Frontal cortex (tissue), 4 donors: ENCODE measurements around the gene SDK2. TPM values are rescaled to one million over a fixed set of nuclear protein-coding genes. Genes with fewer than 3 reads are reported as not detected.

ENCODE experiments used
- DNase-seq, 2 donors: peaks; one replicate each; pipeline ENCODE4 v3.0.0; 2012; ENCODE audit warnings: low spot score in 2 of 2
- FAIRE-seq: peaks from 2 replicates; lab custom pipeline; 2012; peaks lifted over from hg19 to GRCh38; lab: Jason Lieb, UNC
- total RNA-seq: library from RNA; depleted of rRNA; stranded (reverse); fragments of >200 nt; gene quantifications from one replicate; pipeline ENCODE4 v1.2.3, GENCODE V29; 2014
- donor health status: control.
- donor health status: control.
- donor health status: control.

Gene SDK2
- total RNA-seq, 1 donor from 2014 or later: 6.9 TPM

DNA sequence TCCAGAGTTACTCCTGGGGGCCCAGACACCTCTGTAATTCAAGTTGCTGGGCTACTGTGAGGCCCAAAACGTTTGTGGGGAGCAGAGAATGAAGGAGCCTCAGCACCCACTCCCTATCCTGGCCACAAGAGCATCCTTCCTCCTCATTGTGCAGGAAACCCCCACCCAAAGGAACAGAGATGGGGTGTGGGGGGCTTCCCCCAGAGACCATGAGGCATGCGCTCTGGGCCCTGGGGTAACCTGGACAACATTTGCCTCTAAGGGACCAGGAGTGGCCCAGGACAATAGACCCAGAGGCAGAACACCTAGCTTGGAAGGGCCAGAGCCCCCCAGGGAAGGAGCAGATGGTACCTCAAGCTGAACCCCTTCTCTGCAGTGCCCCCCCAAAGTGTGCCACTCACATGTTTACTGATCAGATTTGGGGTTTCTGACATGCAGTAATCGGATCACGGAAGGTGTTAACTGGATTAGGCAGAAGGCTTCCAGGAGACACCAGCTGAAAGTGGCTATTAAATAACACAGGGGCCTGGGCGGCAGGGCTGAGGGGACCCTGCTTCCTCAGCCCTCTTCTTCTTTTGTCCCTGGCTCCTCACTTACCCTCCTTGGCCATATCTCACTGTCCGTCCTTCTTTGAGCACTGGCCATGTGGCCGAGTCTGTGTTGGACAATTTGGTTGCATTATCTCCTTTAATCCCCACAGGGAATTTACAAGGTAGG lies 50.8 kb downstream of the SDK2 start:
- FAIRE-seq (no peak), DNase-seq (no peak)

- FAIRE-seq (no peak), DNase-seq (no peak)
These were observed 51.7 kb downstream of the SDK2 start for GRCh38 chr17:73592501-73592961.

- no peak for DNase-seq
- FAIRE-seq: no peak
These were observed 52.2 kb downstream of the SDK2 start for GRCh38 chr17:73592079-73592415.

GRCh38 chr17:73591296-73592078 lies 52.8 kb downstream of the SDK2 start:
- no peak for FAIRE-seq

DNA sequence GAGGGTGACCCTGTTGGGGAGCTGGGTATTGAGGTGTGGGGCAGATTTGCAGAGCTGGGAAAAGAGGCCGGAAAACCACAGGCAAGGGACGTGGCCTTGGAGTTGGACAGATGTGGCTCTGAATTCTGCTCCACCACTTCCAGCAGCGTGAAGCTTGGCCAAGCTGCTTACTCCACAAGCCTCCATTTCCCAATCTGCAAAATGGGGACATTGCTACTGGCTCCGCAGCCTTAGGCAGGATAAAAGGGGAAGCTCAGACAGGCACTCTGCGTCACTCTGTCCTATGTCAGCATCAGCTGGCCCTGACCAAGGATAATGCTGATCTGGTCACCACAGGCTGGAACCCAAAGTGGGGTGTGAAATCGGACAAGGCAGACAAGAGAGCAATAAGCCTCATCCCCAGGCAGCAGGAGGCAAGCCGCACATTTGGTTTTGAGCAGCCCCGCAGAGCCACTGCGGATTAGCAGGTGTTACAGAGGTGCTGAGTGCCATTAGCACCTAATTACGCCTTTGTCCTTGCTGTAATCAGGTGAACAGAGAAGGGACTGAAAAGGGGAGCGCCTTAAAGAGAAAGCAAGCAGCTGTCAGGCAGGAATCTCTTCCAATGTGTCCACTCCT lies 54.8 kb downstream of the SDK2 start:
- no peak for DNase-seq
- no peak for FAIRE-seq

More at GRCh38 chr17:73591296-73592078, 52.8 kb downstream of the SDK2 start:
- DNase-seq: no peak

DNA sequence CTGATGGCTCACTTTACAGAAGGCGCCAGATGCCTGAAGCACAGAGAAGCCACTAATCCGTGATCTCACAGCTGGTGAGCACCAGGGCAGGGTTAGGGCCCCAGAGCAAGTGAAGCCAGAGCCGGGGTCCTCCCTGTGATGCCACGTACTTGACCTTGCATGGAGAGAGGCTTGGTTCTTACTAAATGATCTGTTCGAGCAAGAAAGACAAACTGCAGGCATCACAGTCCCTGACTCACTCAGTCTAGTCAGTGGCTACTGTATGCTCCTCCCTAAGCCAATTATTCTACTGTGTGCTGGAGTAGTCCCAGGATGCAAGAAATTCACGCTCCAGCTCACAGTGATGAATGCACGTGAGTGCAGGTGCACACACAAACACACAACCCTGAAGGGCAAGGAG lies 55.4 kb downstream of the SDK2 start:
- FAIRE-seq (no peak), DNase-seq (no peak)

DNA sequence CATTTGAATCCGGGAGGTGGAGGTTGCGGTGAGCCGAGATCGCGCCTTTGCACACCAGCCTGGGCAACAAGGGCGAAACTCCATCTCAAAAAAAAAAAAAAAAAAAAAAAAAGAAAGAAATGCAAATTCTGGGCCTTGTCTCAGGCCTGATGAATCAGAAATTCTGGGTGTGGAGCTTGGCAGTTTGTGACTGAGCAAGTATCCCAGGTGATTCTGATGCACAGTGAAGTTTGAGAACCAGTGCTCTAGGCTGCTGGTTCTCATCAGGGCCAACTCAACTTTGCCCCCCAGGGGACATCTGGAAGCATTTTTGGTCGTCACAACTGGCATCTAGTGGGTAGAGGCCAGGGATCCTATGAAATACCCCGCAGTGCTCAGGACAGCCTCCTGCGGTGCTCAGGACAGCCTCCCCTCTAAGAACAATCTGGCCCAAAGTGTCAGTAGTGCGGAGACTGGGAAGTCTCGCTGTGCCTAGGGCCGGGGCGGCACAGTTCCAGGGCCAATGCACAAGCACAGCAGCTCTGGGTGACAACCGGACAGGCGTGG lies 55.9 kb downstream of the SDK2 start:
- DNase-seq: no peak
- FAIRE-seq: no peak

GRCh38 chr17:73586921-73587602 lies 57.2 kb downstream of the SDK2 start:
- no peak for DNase-seq
- FAIRE-seq: no peak

- DNase-seq: no peak
- FAIRE-seq: no peak
These were observed 57.9 kb downstream of the SDK2 start for GRCh38 chr17:73586275-73586832.

DNA sequence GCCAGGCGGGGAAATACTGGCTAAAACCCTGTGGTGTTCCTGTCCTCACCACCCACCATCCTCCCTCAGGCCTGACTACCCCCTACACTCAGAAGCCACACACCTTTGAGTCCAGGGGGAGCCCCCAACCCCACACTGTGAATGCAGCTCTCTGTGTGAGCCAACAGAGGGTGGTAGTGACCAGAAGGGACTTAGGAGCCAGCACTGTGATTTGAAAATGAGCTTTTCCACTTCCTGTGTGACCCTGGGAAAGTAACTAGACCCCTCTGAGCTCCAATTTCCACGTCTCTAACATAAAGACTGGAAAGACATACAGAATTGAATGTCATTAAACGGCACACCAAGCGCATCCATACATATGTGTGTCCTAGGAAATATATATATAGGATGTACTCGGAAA lies 58.7 kb downstream of the SDK2 start:
- no peak for FAIRE-seq
- DNase-seq: no peak

- FAIRE-seq: no peak
These were observed 59.3 kb downstream of the SDK2 start for GRCh38 chr17:73584987-73585386.

DNA sequence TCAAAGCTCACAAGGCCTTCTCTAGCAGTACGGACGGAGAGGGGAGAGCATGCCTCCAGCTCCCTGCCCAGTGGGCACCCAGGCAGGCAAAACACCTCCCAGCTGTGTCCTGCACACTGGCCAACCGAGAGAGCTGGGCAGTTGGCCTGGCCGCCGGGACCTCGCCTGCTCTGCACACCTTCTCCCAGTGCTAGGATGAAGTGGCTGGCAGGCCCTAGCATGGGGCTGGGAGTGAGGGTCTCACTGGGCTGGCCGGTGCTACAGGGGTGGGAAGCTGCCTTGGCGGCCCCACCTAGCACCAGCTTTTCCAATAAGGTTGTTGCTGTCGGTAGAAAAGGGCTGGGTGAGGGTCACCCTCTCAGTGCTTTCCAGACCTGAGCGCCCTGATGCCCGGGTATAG lies 60.2 kb downstream of the SDK2 start:
- DNase-seq (no peak), FAIRE-seq (no peak)

More at GRCh38 chr17:73584987-73585386, 59.3 kb downstream of the SDK2 start:
- DNase-seq: no peak

- FAIRE-seq: no peak
These were observed 61.4 kb downstream of the SDK2 start for GRCh38 chr17:73582821-73583220.

GRCh38 chr17:73582359-73582758 lies 61.9 kb downstream of the SDK2 start:
- FAIRE-seq: no peak
- no peak for DNase-seq

More at GRCh38 chr17:73582821-73583220, 61.4 kb downstream of the SDK2 start:
- DNase-seq: no peak

DNA sequence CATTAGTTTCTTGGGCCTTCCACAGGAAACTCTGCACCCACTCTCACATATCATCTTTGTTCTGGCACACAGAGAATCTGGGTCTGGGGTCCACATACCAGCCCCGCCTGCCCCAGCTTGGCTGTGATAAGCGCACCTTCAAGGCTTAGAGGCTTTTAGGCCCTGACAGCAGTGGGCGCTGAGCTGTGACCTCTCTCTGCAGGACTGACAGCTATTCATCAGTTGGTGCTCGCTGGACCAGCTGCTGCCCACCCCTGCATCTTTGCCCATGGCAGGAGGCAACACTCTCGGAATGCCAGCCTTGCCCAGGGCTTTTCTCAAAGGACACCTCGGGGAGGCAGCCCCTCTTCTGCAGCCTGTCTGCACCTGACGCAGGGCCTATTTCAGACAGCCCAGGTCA lies 62.9 kb downstream of the SDK2 start:
- DNase-seq (no peak), FAIRE-seq (no peak)

DNA sequence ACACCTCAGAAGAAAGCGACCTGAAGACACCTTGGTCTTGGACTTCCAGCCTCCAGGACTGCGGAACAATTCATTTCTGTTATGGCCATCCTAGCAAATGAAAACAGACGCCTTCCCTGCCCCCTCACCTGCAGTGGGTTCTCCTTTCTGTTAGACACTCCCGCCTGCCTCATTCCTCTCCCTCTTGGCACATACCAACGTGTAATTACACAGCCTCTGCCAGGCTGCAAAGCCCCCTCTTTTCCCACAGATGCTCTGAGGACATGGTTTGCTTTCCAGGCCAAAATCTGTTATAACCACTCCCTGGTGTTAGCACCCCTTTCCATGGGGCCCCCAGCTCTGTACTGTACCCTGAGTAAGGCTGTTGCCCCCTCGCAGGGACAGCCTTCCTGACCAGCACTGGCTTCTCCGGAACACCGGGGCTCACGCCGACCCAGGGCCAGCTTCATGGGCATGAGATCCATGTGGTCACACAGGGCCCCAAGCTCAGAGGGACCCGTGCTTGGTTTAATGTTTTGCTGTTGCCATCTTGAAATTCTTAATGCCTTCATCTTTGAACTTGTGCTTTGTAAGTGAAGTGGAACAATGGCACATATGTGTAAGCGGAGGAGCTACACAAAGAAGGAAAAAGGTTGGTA lies 64.1 kb downstream of the SDK2 start:
- no peak for FAIRE-seq

GRCh38 chr17:73576556-73577098 lies 67.6 kb downstream of the SDK2 start:
- FAIRE-seq: no peak

More for the DNA sequence above, 64.1 kb downstream of the SDK2 start:
- DNase-seq: no peak

GRCh38 chr17:73575470-73576221 lies 68.6 kb downstream of the SDK2 start:
- DNase-seq (no peak), FAIRE-seq (no peak)

More at GRCh38 chr17:73576556-73577098, 67.6 kb downstream of the SDK2 start:
- DNase-seq: no peak
